NB4 (cell line): Measurements from ENCODE around the gene SPAG9.

Experiments
- TF ChIP-seq, protein P1 (sequence below): IDR thresholded peaks from one replicate; pipeline ENCODE4 v1.5.1; 2012; ENCODE audit warnings: low read depth, low read length
- TF ChIP-seq, protein P2 (sequence below): IDR thresholded peaks from 2 replicates; pipeline ENCODE4 v1.6.1; 2011; ENCODE audit warnings: low read depth, low read length

DNA sequence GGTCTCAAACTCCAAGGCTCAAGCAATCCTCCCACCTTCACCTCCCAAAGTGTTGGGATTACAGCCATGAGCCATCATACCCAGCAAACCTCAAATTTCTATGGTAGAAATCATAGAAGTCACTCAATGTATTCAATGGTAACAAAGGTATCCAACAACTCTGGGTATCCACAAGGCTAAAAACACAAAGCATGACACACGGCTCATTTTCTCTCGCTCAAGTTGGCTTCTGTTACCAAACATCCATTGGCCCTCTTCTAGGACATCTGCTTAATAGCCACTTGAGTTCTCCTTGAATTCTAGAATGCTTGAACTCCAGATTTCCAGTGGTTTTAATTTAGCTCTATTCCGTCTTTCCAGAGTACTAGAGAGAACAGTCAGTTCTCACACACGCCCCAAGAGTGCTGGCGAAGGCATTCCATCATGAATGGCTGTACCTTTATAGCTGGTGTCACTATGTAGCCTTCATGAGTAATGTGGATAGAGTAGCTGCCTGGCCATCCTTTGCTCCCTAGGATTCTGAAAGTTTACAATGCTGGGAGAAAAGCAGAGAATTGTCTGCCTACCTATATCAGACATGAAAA is 42.6 kb downstream of the SPAG9 start:
- TF ChIP-seq, protein P1, sequence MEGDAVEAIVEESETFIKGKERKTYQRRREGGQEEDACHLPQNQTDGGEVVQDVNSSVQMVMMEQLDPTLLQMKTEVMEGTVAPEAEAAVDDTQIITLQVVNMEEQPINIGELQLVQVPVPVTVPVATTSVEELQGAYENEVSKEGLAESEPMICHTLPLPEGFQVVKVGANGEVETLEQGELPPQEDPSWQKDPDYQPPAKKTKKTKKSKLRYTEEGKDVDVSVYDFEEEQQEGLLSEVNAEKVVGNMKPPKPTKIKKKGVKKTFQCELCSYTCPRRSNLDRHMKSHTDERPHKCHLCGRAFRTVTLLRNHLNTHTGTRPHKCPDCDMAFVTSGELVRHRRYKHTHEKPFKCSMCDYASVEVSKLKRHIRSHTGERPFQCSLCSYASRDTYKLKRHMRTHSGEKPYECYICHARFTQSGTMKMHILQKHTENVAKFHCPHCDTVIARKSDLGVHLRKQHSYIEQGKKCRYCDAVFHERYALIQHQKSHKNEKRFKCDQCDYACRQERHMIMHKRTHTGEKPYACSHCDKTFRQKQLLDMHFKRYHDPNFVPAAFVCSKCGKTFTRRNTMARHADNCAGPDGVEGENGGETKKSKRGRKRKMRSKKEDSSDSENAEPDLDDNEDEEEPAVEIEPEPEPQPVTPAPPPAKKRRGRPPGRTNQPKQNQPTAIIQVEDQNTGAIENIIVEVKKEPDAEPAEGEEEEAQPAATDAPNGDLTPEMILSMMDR, result no peak
- TF ChIP-seq, protein P2, sequence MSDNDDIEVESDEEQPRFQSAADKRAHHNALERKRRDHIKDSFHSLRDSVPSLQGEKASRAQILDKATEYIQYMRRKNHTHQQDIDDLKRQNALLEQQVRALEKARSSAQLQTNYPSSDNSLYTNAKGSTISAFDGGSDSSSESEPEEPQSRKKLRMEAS, result no peak
